Activated CD4-positive, alpha-beta T cell treated with anti-CD3 and anti-CD28 coated beads, Interleukin-2, amount 10 ng/mL, durations not matched to agents 7 days and 5 days (primary cell): ENCODE measurements around the gene CLSTN2. TPM values are rescaled to one million over a fixed set of nuclear protein-coding genes. Genes with fewer than 3 reads are reported as not detected.

Source experiments
- CTCF ChIA-PET: fragments of 350-600 bp; sonication (Branson Sonifier 250); formaldehyde crosslinking; loops from one replicate; lab custom pipeline; 2021; ENCODE audit warnings: antibody characterized with exemption; lab: Charles Lee
- POLR2A ChIA-PET: fragments of 350-600 bp; sonication (Branson Sonifier 250); formaldehyde crosslinking; loops from one replicate; lab custom pipeline; 2021; ENCODE audit warnings: antibody characterized with exemption; lab: Charles Lee
- DNase-seq: peaks from one replicate; pipeline ENCODE4 v3.0.0-alpha.2; 2020
- H3K27ac Mint-ChIP-seq: one replicate; pipeline ENCODE4 v1.8.0; 2021; ENCODE audit warnings: mild to moderate bottlenecking, moderate library complexity, mixed read lengths
- H3K27me3 Mint-ChIP-seq: one replicate; pipeline ENCODE4 v1.8.0; 2021; ENCODE audit warnings: mixed read lengths
- H3K36me3 Mint-ChIP-seq: one replicate; pipeline ENCODE4 v1.8.0; 2021; ENCODE audit warnings: low read depth, mixed read lengths
- H3K4me1 Mint-ChIP-seq: one replicate; pipeline ENCODE4 v1.8.0; 2021; ENCODE audit warnings: mixed read lengths
- H3K4me3 Mint-ChIP-seq: one replicate; pipeline ENCODE4 v1.8.0; 2021; ENCODE audit warnings: mild to moderate bottlenecking, moderate library complexity, mixed read lengths
- H3K9me3 Mint-ChIP-seq: one replicate; pipeline ENCODE4 v1.8.0; 2021; ENCODE audit warnings: mixed read lengths
- total RNA-seq, 2 experiments: library from RNA; stranded (reverse); gene quantifications; one replicate each; pipeline ENCODE4 v1.2.3, GENCODE V29; 2021

Gene CLSTN2
- total RNA-seq, 2 experiments from 2014 or later, result not detected

- Mint-ChIP-seq H3K9me3 (no peaks in the 10 kb centered on the region), H3K4me3 (no peak overlapping the region), H3K27me3 (peaks cover 2% of the 10 kb centered on the region), H3K4me1 (no peaks in the 10 kb centered on the region), H3K27ac (no peak overlapping the region), H3K36me3 (no peaks in the 10 kb centered on the region)
- DNase-seq, result no peak
- CTCF ChIA-PET, result no interaction called here
- POLR2A ChIA-PET, result no interaction called here
These were observed 451.5 kb downstream of the CLSTN2 start for GRCh38 chr3:140386357-140387100.

- no peak overlapping the region for H3K27ac Mint-ChIP-seq
- H3K36me3 Mint-ChIP-seq, result no peaks in the 10 kb centered on the region
- no peaks in the 10 kb centered on the region for H3K4me1 Mint-ChIP-seq
- no peak for DNase-seq
- peaks cover 2% of the 10 kb centered on the region for H3K27me3 Mint-ChIP-seq
- no peak overlapping the region for H3K4me3 Mint-ChIP-seq
- no peaks in the 10 kb centered on the region for H3K9me3 Mint-ChIP-seq
- ChIA-PET CTCF (no interaction called here), POLR2A (no interaction called here)
These were observed 452.3 kb downstream of the CLSTN2 start for GRCh38 chr3:140387244-140387643.

- no peak overlapping the region for H3K27ac Mint-ChIP-seq
- DNase-seq, result no peak
- H3K4me3 Mint-ChIP-seq, result no peak overlapping the region
- no peaks in the 10 kb centered on the region for H3K36me3 Mint-ChIP-seq
- CTCF ChIA-PET, result no interaction called here
- H3K9me3 Mint-ChIP-seq, result no peaks in the 10 kb centered on the region
- POLR2A ChIA-PET, result no interaction called here
- no peaks in the 10 kb centered on the region for H3K4me1 Mint-ChIP-seq
- peaks cover 2% of the 10 kb centered on the region for H3K27me3 Mint-ChIP-seq
These were observed 453.4 kb downstream of the CLSTN2 start for GRCh38 chr3:140388202-140388922.

- peaks cover 3% of the 10 kb centered on the region for H3K27me3 Mint-ChIP-seq
- H3K36me3 Mint-ChIP-seq, result no peaks in the 10 kb centered on the region
- H3K4me3 Mint-ChIP-seq, result no peak overlapping the region
- POLR2A ChIA-PET, result no interaction called here
- no peaks in the 10 kb centered on the region for H3K4me1 Mint-ChIP-seq
- H3K27ac Mint-ChIP-seq, result no peak overlapping the region
- CTCF ChIA-PET, result no interaction called here
- no peaks in the 10 kb centered on the region for H3K9me3 Mint-ChIP-seq
- DNase-seq, result no peak
These were observed 456.1 kb downstream of the CLSTN2 start for GRCh38 chr3:140391061-140391460.

GRCh38 chr3:140394488-140395133 lies 459.6 kb downstream of the CLSTN2 start:
- H3K27ac Mint-ChIP-seq, result no peak overlapping the region
- H3K4me3 Mint-ChIP-seq, result no peak overlapping the region
- DNase-seq, result no peak
- H3K27me3 Mint-ChIP-seq, result peaks cover 4% of the 10 kb centered on the region
- POLR2A ChIA-PET, result no interaction called here
- no peaks in the 10 kb centered on the region for H3K9me3 Mint-ChIP-seq
- CTCF ChIA-PET, result no interaction called here
- no peaks in the 10 kb centered on the region for H3K36me3 Mint-ChIP-seq
- no peaks in the 10 kb centered on the region for H3K4me1 Mint-ChIP-seq

- H3K27me3 Mint-ChIP-seq, result peaks cover 4% of the 10 kb centered on the region
- POLR2A ChIA-PET, result no interaction called here
- no peaks in the 10 kb centered on the region for H3K4me1 Mint-ChIP-seq
- no peak overlapping the region for H3K27ac Mint-ChIP-seq
- no peaks in the 10 kb centered on the region for H3K9me3 Mint-ChIP-seq
- CTCF ChIA-PET, result no interaction called here
- H3K36me3 Mint-ChIP-seq, result no peaks in the 10 kb centered on the region
- H3K4me3 Mint-ChIP-seq, result no peak overlapping the region
- DNase-seq, result no peak
These were observed 460.4 kb downstream of the CLSTN2 start for GRCh38 chr3:140395134-140396075.

- peaks cover 3% of the 10 kb centered on the region for H3K27me3 Mint-ChIP-seq
- no peaks in the 10 kb centered on the region for H3K9me3 Mint-ChIP-seq
- DNase-seq, result no peak
- H3K36me3 Mint-ChIP-seq, result no peaks in the 10 kb centered on the region
- CTCF ChIA-PET, result no interaction called here
- POLR2A ChIA-PET, result no interaction called here
- H3K4me1 Mint-ChIP-seq, result no peaks in the 10 kb centered on the region
- no peak overlapping the region for H3K27ac Mint-ChIP-seq
- H3K4me3 Mint-ChIP-seq, result no peak overlapping the region
These were observed 461.1 kb downstream of the CLSTN2 start for GRCh38 chr3:140396110-140396509.

- POLR2A ChIA-PET, result no interaction called here
- CTCF ChIA-PET, result no interaction called here
- no peak overlapping the region for H3K27ac Mint-ChIP-seq
These were observed 462.9 kb downstream of the CLSTN2 start for GRCh38 chr3:140397847-140398246.

GRCh38 chr3:140398387-140398786 lies 463.4 kb downstream of the CLSTN2 start:
- ChIA-PET POLR2A (no interaction called here), CTCF (no interaction called here)
- DNase-seq, result no peak
- Mint-ChIP-seq H3K27ac (no peak overlapping the region), H3K4me3 (no peak overlapping the region), H3K4me1 (no peaks in the 10 kb centered on the region), H3K27me3 (peaks cover 2% of the 10 kb centered on the region), H3K9me3 (no peaks in the 10 kb centered on the region), H3K36me3 (no peaks in the 10 kb centered on the region)

More at GRCh38 chr3:140397847-140398246, 462.9 kb downstream of the CLSTN2 start:
- DNase-seq, result no peak
- H3K9me3 Mint-ChIP-seq, result no peaks in the 10 kb centered on the region
- no peaks in the 10 kb centered on the region for H3K36me3 Mint-ChIP-seq
- H3K4me1 Mint-ChIP-seq, result no peaks in the 10 kb centered on the region
- peaks cover 2% of the 10 kb centered on the region for H3K27me3 Mint-ChIP-seq
- H3K4me3 Mint-ChIP-seq, result no peak overlapping the region

GRCh38 chr3:140399871-140400270 lies 464.9 kb downstream of the CLSTN2 start:
- Mint-ChIP-seq H3K4me1 (no peaks in the 10 kb centered on the region), H3K36me3 (no peaks in the 10 kb centered on the region), H3K27me3 (peaks cover 2% of the 10 kb centered on the region), H3K4me3 (no peak overlapping the region), H3K27ac (no peak overlapping the region), H3K9me3 (no peaks in the 10 kb centered on the region)
- CTCF ChIA-PET, result no interaction called here
- POLR2A ChIA-PET, result no interaction called here
- no peak for DNase-seq

- Mint-ChIP-seq H3K27me3 (no peaks in the 10 kb centered on the region), H3K9me3 (no peaks in the 10 kb centered on the region), H3K27ac (no peak overlapping the region), H3K36me3 (no peaks in the 10 kb centered on the region), H3K4me1 (no peaks in the 10 kb centered on the region), H3K4me3 (no peak overlapping the region)
- ChIA-PET POLR2A (no interaction called here), CTCF (interaction anchor here (0.6 kb wide), 1 partner anchor 47 kb away, joined by 3 read pairs; no protein-coding TSS in a partner anchor)
- no peak for DNase-seq
These were observed 468.1 kb downstream of the CLSTN2 start for GRCh38 chr3:140403079-140403478.

GRCh38 chr3:140403608-140404007 lies 468.6 kb downstream of the CLSTN2 start:
- Mint-ChIP-seq H3K36me3 (no peaks in the 10 kb centered on the region), H3K4me3 (no peak overlapping the region), H3K27me3 (no peaks in the 10 kb centered on the region), H3K9me3 (no peaks in the 10 kb centered on the region), H3K4me1 (no peaks in the 10 kb centered on the region), H3K27ac (no peak overlapping the region)
- ChIA-PET POLR2A (no interaction called here), CTCF (no interaction called here)
- no peak for DNase-seq
